Measurements from ENCODE around the gene DDX20. TPM values are rescaled to one million over a fixed set of nuclear protein-coding genes. Genes with fewer than 3 reads are reported as not detected.

The DDX20 gene
- total and polyA plus RNA-seq, 2 donors (not counting 3 experiments of a cell fraction or from before 2014, with no cell fraction given): 4.1 to 15.9 TPM

DNA sequence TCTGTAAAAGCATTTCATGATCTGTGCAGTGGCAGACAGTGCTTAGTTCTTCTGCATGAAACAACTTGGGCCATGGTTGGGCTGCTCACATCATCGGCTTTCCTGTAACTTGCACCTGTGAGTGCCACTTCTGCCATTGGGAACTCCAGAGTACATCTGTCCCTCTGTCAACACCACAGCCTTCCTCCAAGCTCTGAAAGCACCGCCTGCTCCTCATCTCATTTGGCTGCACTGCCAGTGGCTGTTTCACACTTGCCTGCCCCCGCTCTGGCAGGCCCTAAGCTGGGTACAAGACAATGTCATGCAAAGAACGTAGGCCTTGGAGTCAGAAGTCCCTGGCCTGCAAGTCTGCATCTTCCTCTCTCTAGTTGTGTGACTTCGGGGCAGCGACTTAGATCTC is 46.4 kb downstream of the DDX20 start:
- BruUV-seq (replicated peaks): no TSS peak
- POLR2A ChIA-PET: no interaction called here
- intact Hi-C loops (cut with micrococcal nuclease): no loop called here

DNA sequence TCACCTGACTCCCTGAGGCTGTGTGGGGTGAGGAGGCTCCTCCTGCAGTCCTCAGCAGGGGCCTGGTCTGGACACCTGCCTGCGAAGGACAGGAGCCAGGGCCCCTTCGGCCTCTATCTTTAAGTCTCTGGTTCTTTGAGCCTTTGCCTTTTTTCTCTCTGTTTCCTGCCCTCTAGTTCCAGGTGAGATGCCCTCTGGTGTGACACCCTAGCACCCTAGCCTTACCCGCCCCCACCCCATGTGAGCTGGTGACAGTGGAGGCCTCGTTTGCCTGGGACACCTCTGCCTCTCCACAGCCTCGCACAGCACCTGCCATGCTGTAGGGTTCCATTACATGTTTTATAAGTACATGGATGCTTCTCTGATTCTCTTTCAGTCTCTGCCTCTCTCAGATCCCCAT is 47.3 kb downstream of the DDX20 start:
- no peak for FAIRE-seq
- Histone ChIP-seq H3K27ac (ENCODE audit: insufficient read depth, low read depth, low read length) (no peak overlapping the region), H3K4me3 (replicated peaks in 1 of 3; ENCODE audit: insufficient read depth in 1 of 3, low read depth in 1 of 3, low read length in 3 of 3) (no peak overlapping the region), H3K9me1 (replicated peaks; ENCODE audit: control insufficient read depth, extremely low read depth, insufficient read depth, low read length) (no peaks in the 10 kb centered on the region), H3K36me3 (ENCODE audit: control insufficient read depth in 2 of 2, extremely low read depth in 1 of 2, insufficient read depth in 2 of 2, low read length in 2 of 2) (no peaks in the 10 kb centered on the region), H2AFZ (ENCODE audit: low read depth, low read length) (no peak overlapping the region), H3K27me3 (ENCODE audit: control insufficient read depth in 2 of 2, insufficient read depth in 2 of 2, low read length in 2 of 2) (peaks cover 0 to 5% of the 10 kb centered on the region in 2 experiments), H4K20me1 (replicated peaks; ENCODE audit: control insufficient read depth, extremely low read depth, insufficient read depth, low read length) (no peaks in the 10 kb centered on the region), H3K9me3 (replicated peaks; ENCODE audit: control insufficient read depth, insufficient read depth, low read length) (no peaks in the 10 kb centered on the region), H3K4me1 (ENCODE audit: control insufficient read depth, extremely low read depth, insufficient read depth, low read length) (no peaks in the 10 kb centered on the region), H3K9ac (replicated peaks; ENCODE audit: extremely low read depth, insufficient read depth, low read length) (no peak overlapping the region), H3K79me2 (ENCODE audit: control insufficient read depth, insufficient read depth, low read length) (no peaks in the 10 kb centered on the region), H3K4me2 (ENCODE audit: insufficient read depth, low read length) (no peak overlapping the region)
- CTCF ChIA-PET: interaction anchor here (1.3 kb wide), 1 partner anchor 34 kb away, joined by 3 read pairs; no protein-coding TSS in a partner anchor
- no peak for DNase-seq (ENCODE audit: low read depth, low spot score)
- TF ChIP-seq POLR2AphosphoS5 (IDR thresholded peaks at IDR 0.05; ENCODE audit: insufficient read depth, low read depth, low read length): no peak
- no peak for TF ChIP-seq EZH2 (IDR thresholded peaks at IDR 0.05; ENCODE audit: borderline replicate concordance, low read depth, low read length, severe bottlenecking)
- TF ChIP-seq MYC (IDR thresholded peaks at IDR 0.05; ENCODE audit: low read depth, low read length): no peak
- TF ChIP-seq, protein P1, sequence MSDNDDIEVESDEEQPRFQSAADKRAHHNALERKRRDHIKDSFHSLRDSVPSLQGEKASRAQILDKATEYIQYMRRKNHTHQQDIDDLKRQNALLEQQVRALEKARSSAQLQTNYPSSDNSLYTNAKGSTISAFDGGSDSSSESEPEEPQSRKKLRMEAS (IDR thresholded peaks at IDR 0.05; ENCODE audit: insufficient read depth, insufficient read length): no peak
- no peak for TF ChIP-seq FOS (IDR thresholded peaks at IDR 0.05; ENCODE audit: borderline replicate concordance, insufficient read depth, low read length)
- no peak for TF ChIP-seq POLR2A (IDR thresholded peaks at IDR 0.05; ENCODE audit: low read depth, low read length)
- no peak for TF ChIP-seq JUN (IDR thresholded peaks at IDR 0.05; ENCODE audit: borderline replicate concordance, insufficient read depth, insufficient read length, low read depth)
- TF ChIP-seq, protein P2, sequence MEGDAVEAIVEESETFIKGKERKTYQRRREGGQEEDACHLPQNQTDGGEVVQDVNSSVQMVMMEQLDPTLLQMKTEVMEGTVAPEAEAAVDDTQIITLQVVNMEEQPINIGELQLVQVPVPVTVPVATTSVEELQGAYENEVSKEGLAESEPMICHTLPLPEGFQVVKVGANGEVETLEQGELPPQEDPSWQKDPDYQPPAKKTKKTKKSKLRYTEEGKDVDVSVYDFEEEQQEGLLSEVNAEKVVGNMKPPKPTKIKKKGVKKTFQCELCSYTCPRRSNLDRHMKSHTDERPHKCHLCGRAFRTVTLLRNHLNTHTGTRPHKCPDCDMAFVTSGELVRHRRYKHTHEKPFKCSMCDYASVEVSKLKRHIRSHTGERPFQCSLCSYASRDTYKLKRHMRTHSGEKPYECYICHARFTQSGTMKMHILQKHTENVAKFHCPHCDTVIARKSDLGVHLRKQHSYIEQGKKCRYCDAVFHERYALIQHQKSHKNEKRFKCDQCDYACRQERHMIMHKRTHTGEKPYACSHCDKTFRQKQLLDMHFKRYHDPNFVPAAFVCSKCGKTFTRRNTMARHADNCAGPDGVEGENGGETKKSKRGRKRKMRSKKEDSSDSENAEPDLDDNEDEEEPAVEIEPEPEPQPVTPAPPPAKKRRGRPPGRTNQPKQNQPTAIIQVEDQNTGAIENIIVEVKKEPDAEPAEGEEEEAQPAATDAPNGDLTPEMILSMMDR (IDR thresholded peaks at IDR 0.05; ENCODE audit: extremely low read depth in 1 of 2, insufficient read depth in 1 of 2, low read depth in 1 of 2, low read length in 2 of 2): no peak
- TF ChIP-seq GATA2 (IDR thresholded peaks at IDR 0.05; ENCODE audit: insufficient read depth, insufficient read length, low read depth, low read length): no peak
- dilution Hi-C loops (cut with MboI; ENCODE audit: extremely low pct_ligation_motif_present, low sequenced_read_pairs) (no loop called here), intact Hi-C loops (cut with micrococcal nuclease) (no loop called here)
- no TSS peak for BruUV-seq (replicated peaks)
- POLR2A ChIA-PET: no interaction called here

More for the DNA sequence above, 46.4 kb downstream of the DDX20 start:
- CTCF ChIA-PET: interaction anchor here (0.8 to 1.3 kb wide), 2 partner anchors 9 to 33 kb away, joined by 3 read pairs; no protein-coding TSS in a partner anchor
- no peaks in the 10 kb centered on the region for H3K4me1 ChIP-seq (ENCODE audit: control insufficient read depth, extremely low read depth, insufficient read depth, low read length)
- H3K4me3 ChIP-seq (replicated peaks in 1 of 3; ENCODE audit: insufficient read depth in 1 of 3, low read depth in 1 of 3, low read length in 3 of 3): no peak overlapping the region
- H3K9me3 ChIP-seq (replicated peaks; ENCODE audit: control insufficient read depth, insufficient read depth, low read length): no peaks in the 10 kb centered on the region
- H3K27me3 ChIP-seq (ENCODE audit: control insufficient read depth in 2 of 2, insufficient read depth in 2 of 2, low read length in 2 of 2): peaks cover 0 to 5% of the 10 kb centered on the region in 2 experiments
- H3K79me2 ChIP-seq (ENCODE audit: control insufficient read depth, insufficient read depth, low read length): no peaks in the 10 kb centered on the region
- DNase-seq (ENCODE audit: low read depth, low spot score): no peak
- FAIRE-seq: no peak
- dilution Hi-C loops (cut with MboI; ENCODE audit: extremely low pct_ligation_motif_present, low sequenced_read_pairs): no loop called here
- no peak for TF ChIP-seq POLR2A (IDR thresholded peaks at IDR 0.05; ENCODE audit: low read depth, low read length)
- TF ChIP-seq, protein P2 (IDR thresholded peaks at IDR 0.05; ENCODE audit: extremely low read depth in 1 of 2, insufficient read depth in 1 of 2, low read depth in 1 of 2, low read length in 2 of 2): no peak
- no peak for TF ChIP-seq MYC (IDR thresholded peaks at IDR 0.05; ENCODE audit: low read depth, low read length)
- TF ChIP-seq FOS (IDR thresholded peaks at IDR 0.05; ENCODE audit: borderline replicate concordance, insufficient read depth, low read length): no peak
- no peak for TF ChIP-seq EZH2 (IDR thresholded peaks at IDR 0.05; ENCODE audit: borderline replicate concordance, low read depth, low read length, severe bottlenecking)
- H3K9me1 ChIP-seq (replicated peaks; ENCODE audit: control insufficient read depth, extremely low read depth, insufficient read depth, low read length): no peaks in the 10 kb centered on the region
- no peaks in the 10 kb centered on the region for H4K20me1 ChIP-seq (replicated peaks; ENCODE audit: control insufficient read depth, extremely low read depth, insufficient read depth, low read length)
- no peak overlapping the region for H3K4me2 ChIP-seq (ENCODE audit: insufficient read depth, low read length)
- H3K9ac ChIP-seq (replicated peaks; ENCODE audit: extremely low read depth, insufficient read depth, low read length): no peak overlapping the region
- no peaks in the 10 kb centered on the region for H3K36me3 ChIP-seq (ENCODE audit: control insufficient read depth in 2 of 2, extremely low read depth in 1 of 2, insufficient read depth in 2 of 2, low read length in 2 of 2)
- no peak overlapping the region for H3K27ac ChIP-seq (ENCODE audit: insufficient read depth, low read depth, low read length)
- H2AFZ ChIP-seq (ENCODE audit: low read depth, low read length): no peak overlapping the region

Measured in endothelial cell of umbilical vein (primary cell).